ENCODE results near the gene PAPPA2. TPM values are rescaled to one million over a fixed set of nuclear protein-coding genes. Genes with fewer than 3 reads are reported as not detected.

PAPPA2 gene
- total and polyA plus RNA-seq, 2 of the 4 experiments (the other 2 are of a cell fraction) = 0.10 to 0.18 TPM

- no peak for DNase-seq
- ChIA-PET CTCF (no interaction called here), POLR2A (ENCODE audit: unreplicated experiment) (no interaction called here)
- Histone ChIP-seq H2BK15ac (ENCODE audit: low read depth, low read length) (no peak overlapping the region), H2BK5ac (ENCODE audit: low read depth, low read length, poor library complexity, severe bottlenecking) (no peak overlapping the region), H3K4ac (ENCODE audit: low read depth, low read length) (no peak overlapping the region), H3K9me3 (ENCODE audit: control insufficient read depth, insufficient read depth, low read length) (no peaks in the 10 kb centered on the region), H3K36me3 (ENCODE audit: control insufficient read depth, insufficient read depth, low read length) (no peaks in the 10 kb centered on the region), H2AK9ac (replicated peaks; ENCODE audit: low read depth, low read length, poor library complexity) (no peak overlapping the region), H4K5ac (ENCODE audit: low read depth, low read length) (no peak overlapping the region), H2BK20ac (ENCODE audit: low read depth, low read length) (no peak overlapping the region), H3K27me3 (ENCODE audit: control insufficient read depth, insufficient read depth, low read length) (no peaks in the 10 kb centered on the region), H2AFZ (replicated peaks; ENCODE audit: low read length, poor library complexity) (no peak overlapping the region), H3K14ac (replicated peaks; ENCODE audit: low read depth, low read length) (no peak overlapping the region), H4K8ac (ENCODE audit: low read depth in 2 of 2, low read length in 2 of 2) (no peak overlapping the region), H3K27ac (ENCODE audit: insufficient read depth, low read length) (no peak overlapping the region), H3K23ac (ENCODE audit: low read depth, low read length) (no peak overlapping the region), H4K91ac (ENCODE audit: insufficient read depth, low read depth, low read length) (no peak overlapping the region), H2BK120ac (ENCODE audit: low read depth, low read length) (no peak overlapping the region), H3K56ac (ENCODE audit: extremely low read depth, insufficient read depth, low read length) (no peak overlapping the region), H3K18ac (ENCODE audit: low read depth, low read length) (no peak overlapping the region), H3K79me1 (ENCODE audit: low read depth in 1 of 2, low read length in 2 of 2) (no peaks in the 10 kb centered on the region), H3K4me2 (ENCODE audit: low read depth, low read length) (no peak overlapping the region), H4K20me1 (ENCODE audit: insufficient read depth, low read length) (no peaks in the 10 kb centered on the region), H2AK5ac (ENCODE audit: low read depth, low read length) (no peak overlapping the region), H3K4me3 (ENCODE audit: insufficient read depth, low read depth, low read length) (no peak overlapping the region), H3K9me1 (ENCODE audit: insufficient read depth, low read length) (no peaks in the 10 kb centered on the region), H3K9ac (ENCODE audit: low read depth, low read length) (no peak overlapping the region), H3K4me1 (ENCODE audit: control insufficient read depth, insufficient read depth, low read length) (no peaks in the 10 kb centered on the region)
- no peak for ATAC-seq (ENCODE audit: low read depth)
- no TSS peak for BruUV-seq (replicated peaks)
- no CpG with 5 or more reads among the region's 2 CpGs for WGBS, 2 experiments (ENCODE audit: extremely low coverage in 2 of 2, insufficient read length in 1 of 2)
- intact Hi-C loops (cut with micrococcal nuclease) = no loop called here
- TF ChIP-seq RAD21 (IDR thresholded peaks at IDR 0.05; ENCODE audit: low read length) (no peak), RCOR1 (IDR thresholded peaks at IDR 0.05; ENCODE audit: insufficient replicate concordance, low read length) (no peak), POLR2A (IDR thresholded peaks at IDR 0.05; ENCODE audit: low read depth, low read length) (no peak), USF2 (IDR thresholded peaks at IDR 0.05; ENCODE audit: low read depth, low read length) (no peak), ELK1 (IDR thresholded peaks at IDR 0.05; ENCODE audit: borderline replicate concordance, low read depth, low read length) (no peak), SMC3 (IDR thresholded peaks at IDR 0.05; ENCODE audit: low read depth, low read length) (no peak), MAZ (IDR thresholded peaks at IDR 0.05; ENCODE audit: borderline replicate concordance, low read depth, low read length) (no peak), NFE2L2 (IDR thresholded peaks at IDR 0.05; ENCODE audit: low read depth, low read length) (no peak), MXI1 (IDR thresholded peaks at IDR 0.05; ENCODE audit: borderline replicate concordance, low read depth, low read length) (no peak), CTCF (conservative IDR thresholded peaks at IDR 0.05; ENCODE audit: low read depth, low read length) (no peak), MAFK (IDR thresholded peaks at IDR 0.05; ENCODE audit: low read depth, low read length) (no peak), BHLHE40 (IDR thresholded peaks at IDR 0.05; ENCODE audit: low read depth, low read length) (no peak), RFX5 (IDR thresholded peaks at IDR 0.05; ENCODE audit: low read depth, low read length) (no peak), CHD1 (IDR thresholded peaks at IDR 0.05; ENCODE audit: low read depth, low read length) (no peak)
- dilution Hi-C loops (cut with HindIII; ENCODE audit: low sequenced_read_pairs, unreplicated experiment) = no loop called here
- in situ Hi-C loops (cut with MboI; ENCODE audit: low sequenced_read_pairs) = no loop called here
These were observed 346.3 kb downstream of the PAPPA2 start for GRCh38 chr1:176809292-176809691.
